Measurements from ENCODE around the gene BFSP2.
"Not testable (repeated sequence)": the region's sequence is repeated elsewhere in the genome, so short reads cannot be mapped to it uniquely, and the experiment has no call there.

The BFSP2 gene

GRCh38 chr3:133457465-133458067 is 57.7 kb downstream of the BFSP2 start:
- DNase-seq = no peak

- DNase-seq = no peak
Measured at GRCh38 chr3:133459400-133459799, 59.5 kb downstream of the BFSP2 start.

- no peak for DNase-seq
Measured at GRCh38 chr3:133460809-133461208, 61.0 kb downstream of the BFSP2 start.

GRCh38 chr3:133461291-133461690 is 61.4 kb downstream of the BFSP2 start:
- no peak for DNase-seq

GRCh38 chr3:133463347-133463860 is 63.5 kb downstream of the BFSP2 start:
- no peak for DNase-seq

GRCh38 chr3:133464573-133464972 is 64.7 kb downstream of the BFSP2 start:
- no peak for DNase-seq

GRCh38 chr3:133466531-133467386 is 66.9 kb downstream of the BFSP2 start:
- DNase-seq = peak; percentile 44

GRCh38 chr3:133467780-133468179 is 67.9 kb downstream of the BFSP2 start:
- no peak for DNase-seq

GRCh38 chr3:133468251-133468721 is 68.4 kb downstream of the BFSP2 start:
- DNase-seq = no peak

GRCh38 chr3:133469140-133469731 is 69.4 kb downstream of the BFSP2 start:
- no peak for DNase-seq

GRCh38 chr3:133472242-133472641 is 72.4 kb downstream of the BFSP2 start:
- no peak for DNase-seq

- DNase-seq = no peak
Measured at GRCh38 chr3:133472889-133473288, 73.0 kb downstream of the BFSP2 start.

GRCh38 chr3:133473472-133474191 is 73.8 kb downstream of the BFSP2 start:
- DNase-seq = not testable (repeated sequence)

- no peak for DNase-seq
Measured at GRCh38 chr3:133474251-133474801, 74.5 kb downstream of the BFSP2 start.

GRCh38 chr3:133474817-133475216 is 75.0 kb downstream of the BFSP2 start:
- DNase-seq = no peak

GRCh38 chr3:133475245-133476010 is 75.6 kb downstream of the BFSP2 start:
- DNase-seq = no peak

- no peak for DNase-seq
Measured at GRCh38 chr3:133476971-133477375, 77.1 kb downstream of the BFSP2 start.

- no peak for DNase-seq
Measured at GRCh38 chr3:133477487-133477886, 77.6 kb downstream of the BFSP2 start.

- DNase-seq = no peak
Measured at GRCh38 chr3:133478624-133479023, 78.8 kb downstream of the BFSP2 start.

GRCh38 chr3:133479401-133479800 is 79.5 kb downstream of the BFSP2 start:
- no peak for DNase-seq

- DNase-seq = no peak
Measured at GRCh38 chr3:133479895-133480669, 80.2 kb downstream of the BFSP2 start.

Measured in CD4-positive, alpha-beta T cell treated with Interleukin-15 for 1 hour (primary cell).